ENCODE results near the gene RELN.

- TF ChIP-seq POLR2AphosphoS5 (IDR thresholded peaks at IDR 0.05; ENCODE audit: low read depth, low read length): no peak
- no peak for TF ChIP-seq REST (IDR thresholded peaks at IDR 0.05; ENCODE audit: insufficient read depth in 1 of 2, low read depth in 2 of 2, low read length in 2 of 2)
- TF ChIP-seq TAF1 (IDR thresholded peaks at IDR 0.05; ENCODE audit: borderline replicate concordance, insufficient read depth, low read length): no peak
- TF ChIP-seq SIN3A (IDR thresholded peaks at IDR 0.05; ENCODE audit: borderline replicate concordance, insufficient read depth, low read length): no peak
These were observed 564.3 kb downstream of the RELN start for GRCh38 chr7:103425177-103425576.

All from PFSK-1 (cell line).